DMS114 treated with DMSO at 0.1 percent for 48 hours (cell line): ENCODE results near the gene AKR1D1.
"Not testable (repeated sequence)": the region's sequence is repeated elsewhere in the genome, so short reads cannot be mapped to it uniquely, and the experiment has no call there.

ENCODE experiments used
- DNase-seq: peaks from one replicate; lab custom pipeline; 2025; ENCODE audit not compliant: unreplicated experiment; lab: John Stamatoyannopoulos, UW

AKR1D1 gene

GRCh38 chr7:138120140-138120827 is 44.0 kb downstream of the AKR1D1 start:
- no peak for DNase-seq

GRCh38 chr7:138122162-138122561 is 45.9 kb downstream of the AKR1D1 start:
- DNase-seq, result no peak

- DNase-seq, result no peak
These were observed 48.9 kb downstream of the AKR1D1 start for GRCh38 chr7:138125119-138125518.

- DNase-seq, result no peak
These were observed 49.4 kb downstream of the AKR1D1 start for GRCh38 chr7:138125598-138126111.

- DNase-seq, result no peak
These were observed 50.7 kb downstream of the AKR1D1 start for GRCh38 chr7:138126928-138127327.

GRCh38 chr7:138127996-138128395 is 51.7 kb downstream of the AKR1D1 start:
- no peak for DNase-seq

- no peak for DNase-seq
These were observed 53.4 kb downstream of the AKR1D1 start for GRCh38 chr7:138129551-138130165.

GRCh38 chr7:138137423-138138171 is 61.3 kb downstream of the AKR1D1 start:
- no peak for DNase-seq

- no peak for DNase-seq
These were observed 62.0 kb downstream of the AKR1D1 start for GRCh38 chr7:138138244-138138643.

- no peak for DNase-seq
These were observed 66.4 kb downstream of the AKR1D1 start for GRCh38 chr7:138142583-138143201.

- DNase-seq, result no peak
These were observed 68.7 kb downstream of the AKR1D1 start for GRCh38 chr7:138144958-138145357.

- DNase-seq, result not testable (repeated sequence)
These were observed 70.0 kb downstream of the AKR1D1 start for GRCh38 chr7:138146221-138146620.

- not testable (repeated sequence) for DNase-seq
These were observed 70.8 kb downstream of the AKR1D1 start for GRCh38 chr7:138146757-138147734.

GRCh38 chr7:138151731-138152577 is 75.7 kb downstream of the AKR1D1 start:
- DNase-seq, result no peak

- DNase-seq, result no peak
These were observed 78.4 kb downstream of the AKR1D1 start for GRCh38 chr7:138154661-138155060.

GRCh38 chr7:138157702-138158101 is 81.4 kb downstream of the AKR1D1 start:
- DNase-seq, result no peak

- no peak for DNase-seq
These were observed 82.7 kb downstream of the AKR1D1 start for GRCh38 chr7:138158739-138159528.

GRCh38 chr7:138161600-138162081 is 85.4 kb downstream of the AKR1D1 start:
- peak; percentile 83 for DNase-seq
